Mammary epithelial cell (primary cell): Measurements from ENCODE around the gene L1CAM.

Source experiments
- CTCF ChIP-seq, 2 donors: IDR thresholded peaks in 1 of 2; conservative IDR thresholded peaks in 1 of 2; 2 replicates each; pipeline ENCODE4 v1.5.1; 2011 to 2012; ENCODE audit warnings: inconsistent platforms in 2 of 2, low read length in 2 of 2, mild to moderate bottlenecking in 2 of 2, control low read depth in 1 of 2, low read depth in 1 of 2; ENCODE audit not compliant: insufficient read depth in 1 of 2; ENCODE audit errors: extremely low read depth in 1 of 2
- EZH2 ChIP-seq: IDR thresholded peaks from 2 replicates; pipeline ENCODE4 v1.6.1; 2012; ENCODE audit warnings: low read length, inconsistent platforms, borderline replicate concordance

- no peak for TF ChIP-seq CTCF (conservative IDR thresholded peaks at IDR 0.05 in 1 of 2, IDR thresholded peaks at IDR 0.05 in 1 of 2; ENCODE audit: extremely low read depth in 1 of 2, insufficient read depth in 1 of 2, low read depth in 1 of 2, low read length in 2 of 2)
- no peak for TF ChIP-seq EZH2
Observed at GRCh38 chrX:153831429-153832150, 54.4 kb downstream of the L1CAM start.
